K562 (cell line): ENCODE measurements around the gene FASTK. TPM values are rescaled to one million over a fixed set of nuclear protein-coding genes. Genes with fewer than 3 reads are reported as not detected.

ENCODE experiments used
- CREB5 ChIP-seq: fragments of 250-450 bp; sonication (Bioruptor Pico); IDR thresholded peaks from 2 replicates; pipeline ENCODE4 v1.5.0; 2020; ENCODE audit warnings: mild to moderate bottlenecking
- FOXK2 ChIP-seq, 2 experiments: fragments of 450-650 bp; IDR thresholded peaks in 1 of 2; conservative IDR thresholded peaks in 1 of 2; 2 replicates each; pipeline ENCODE4 v1.6.1; 2016; ENCODE audit warnings: low read depth in 2 of 2, mild to moderate bottlenecking in 1 of 2
- NFYB ChIP-seq: IDR thresholded peaks from 2 replicates; pipeline ENCODE4 v1.6.1; 2011; ENCODE audit warnings: mild to moderate bottlenecking, moderate library complexity; ENCODE audit not compliant: insufficient read length; ENCODE audit errors: extremely low read depth
- NONO ChIP-seq, 2 experiments: fragments of 200-400 bp in 1 of 2; fragments of 450-650 bp in 1 of 2; formaldehyde crosslinking in 1 of 2; IDR thresholded peaks; 2 replicates each; pipeline ENCODE4 v1.6.1; 2017; ENCODE audit warnings: low read depth in 2 of 2, mild to moderate bottlenecking in 2 of 2, moderate library complexity in 2 of 2, low read length in 1 of 2
- RCOR1 ChIP-seq, 2 experiments: IDR thresholded peaks; 2 replicates each; pipeline ENCODE4 v1.6.1; 2012; ENCODE audit warnings: low read depth in 2 of 2, low read length in 2 of 2, borderline replicate concordance in 1 of 2, improper control_type of control experiment in 1 of 2
- RNF2 ChIP-seq: sonication (generic); IDR thresholded peaks from 2 replicates; pipeline ENCODE4 v1.6.1; 2016
- SIN3A ChIP-seq, 2 experiments: fragments of 150-350 bp in 1 of 2; IDR thresholded peaks; 2 replicates each; pipeline ENCODE4 v1.6.1; 2011 to 2016; ENCODE audit warnings: borderline replicate concordance in 2 of 2, low read depth in 2 of 2, low read length in 2 of 2, mild to moderate bottlenecking in 2 of 2, moderate library complexity in 2 of 2; ENCODE audit not compliant: control insufficient read depth in 1 of 2
- TSHZ1 ChIP-seq: fragments of 250-450 bp; sonication (Bioruptor Pico); IDR thresholded peaks from 2 replicates; pipeline ENCODE4 v1.4.0; 2020; ENCODE audit warnings: mild to moderate bottlenecking, moderate library complexity
- ZBTB33 ChIP-seq: sonication (generic); formaldehyde crosslinking; IDR thresholded peaks from 2 replicates; pipeline ENCODE4 v1.8.1; 2023; ENCODE audit warnings: mild to moderate bottlenecking, missing genetic modification reagents
- ZKSCAN3 ChIP-seq: fragments of 250-450 bp; sonication (Bioruptor Pico); IDR thresholded peaks from 2 replicates; pipeline ENCODE4 v1.4.0; 2020
- ZNF134 ChIP-seq: fragments of 250-450 bp; sonication (Bioruptor Pico); conservative IDR thresholded peaks from 2 replicates; pipeline ENCODE4 v1.4.0; 2020
- ZNF217 ChIP-seq: sonication (generic); formaldehyde crosslinking; IDR thresholded peaks from 2 replicates; pipeline ENCODE4 v1.8.0; 2022; ENCODE audit warnings: mild to moderate bottlenecking, missing genetic modification reagents
- ZNF224 ChIP-seq: sonication (generic); formaldehyde crosslinking; IDR thresholded peaks from 2 replicates; pipeline ENCODE4 v1.8.0; 2022; ENCODE audit warnings: mild to moderate bottlenecking, missing genetic modification reagents
- ZNF23 ChIP-seq: fragments of 250-450 bp; sonication (Bioruptor Pico); IDR thresholded peaks from 2 replicates; pipeline ENCODE4 v1.4.0; 2020; ENCODE audit warnings: mild to moderate bottlenecking
- ZNF507 ChIP-seq: conservative IDR thresholded peaks from 2 replicates; pipeline ENCODE4 v1.6.1; 2017; ENCODE audit warnings: missing genetic modification characterization, missing compliant biosample characterization
- ZNF561 ChIP-seq: fragments of 450-650 bp; formaldehyde crosslinking; conservative IDR thresholded peaks from 2 replicates; pipeline ENCODE4 v1.4.0; 2020; ENCODE audit warnings: mild to moderate bottlenecking, moderate library complexity
- ZNF764 ChIP-seq: fragments of 250-450 bp; sonication (Bioruptor Pico); IDR thresholded peaks from 2 replicates; pipeline ENCODE4 v1.4.0; 2020; ENCODE audit warnings: low read depth, mild to moderate bottlenecking, moderate library complexity
- polyA plus RNA-seq, 8 experiments: library from polyadenylated mRNA; depleted of rRNA in 4 of 8; stranded (reverse) in 5 of 8; unstranded in 3 of 8; fragments of >200 nt; fragmentation: Nextera tagmentation in 2 of 8; fragmentation: Illumina TruSeq in 1 of 8; extraction: Ambion mirVana in 2 of 8; extraction: Trizol in 1 of 8; gene quantifications; 2 replicates each; pipeline versions ENCODE4 v1.2.1 to v1.2.3, GENCODE V29; 2011 to 2014; ENCODE audit warnings: inconsistent platforms in 1 of 8, missing spikeins in 1 of 8
- total RNA-seq, 7 experiments: library from RNA; depleted of rRNA in 6 of 7; stranded (reverse); fragments of >200 nt in 6 of 7; fragmentation: Illumina TruSeq in 2 of 7; extraction: Trizol in 2 of 7; gene quantifications; 2 replicates each; pipeline versions ENCODE4 v1.2.1 to v1.2.3, GENCODE V29; 2011 to 2021; ENCODE audit warnings: low replicate concordance in 1 of 7
- TF ChIP-seq, protein P1 (sequence below), 2 experiments: fragments of 450-650 bp; conservative IDR thresholded peaks; 2 replicates each; pipeline ENCODE4 v1.6.1; 2017; ENCODE audit warnings: mild to moderate bottlenecking in 2 of 2, moderate library complexity in 2 of 2

FASTK gene
- total and polyA plus RNA-seq, 9 of the 15 experiments (the other 6 are each of a cell fraction or from before 2014, with no cell fraction given), result 0.51 to 150 (median 48.2) TPM

DNA sequence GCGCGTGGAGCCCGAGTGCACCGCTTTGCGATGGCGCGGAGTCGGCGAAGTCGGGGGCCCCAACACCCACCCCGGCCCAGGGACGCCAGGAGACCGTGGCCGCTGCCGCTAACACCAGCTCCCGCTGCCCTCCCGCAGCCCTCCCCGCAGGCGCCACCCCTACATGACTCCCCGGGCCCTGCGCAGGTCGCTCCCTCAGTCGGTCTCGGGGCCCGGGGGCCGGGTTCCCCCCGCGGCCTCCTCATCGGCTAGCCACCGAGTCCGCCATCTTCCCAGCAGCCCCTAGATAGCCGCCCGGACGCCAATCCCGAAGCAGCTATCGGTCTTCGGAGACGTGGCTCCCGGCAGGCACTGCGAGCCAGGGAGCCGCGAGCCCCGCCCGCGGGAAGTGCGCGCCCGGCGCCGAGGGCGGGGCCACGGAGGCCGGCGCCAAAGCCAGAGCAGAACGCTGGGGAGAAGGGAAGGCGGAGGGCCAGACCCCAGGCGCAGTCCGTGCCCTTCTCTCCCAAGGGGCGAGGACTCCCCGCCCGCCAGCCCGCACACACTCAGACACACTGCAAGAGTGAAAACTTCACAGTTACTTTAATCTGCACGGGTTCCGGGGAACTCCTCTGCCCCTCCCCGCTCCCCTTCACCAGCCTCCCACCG is at the start of gene FASTK (continued):
- no peak; a peak in 1 of 4 replicates for TF ChIP-seq FOXK2 (conservative IDR thresholded peaks at IDR 0.05 in 1 of 2, IDR thresholded peaks at IDR 0.05 in 1 of 2; ENCODE audit: low read depth in 2 of 2)
- TF ChIP-seq ZNF764 (CRISPR knock-in tag), result 0 out of 2 replicates have a peak, but pooled peaks have one; percentile 17
- no peak for TF ChIP-seq ZBTB33
- 0 out of 4 replicates have a peak, but pooled peaks have one; percentile 59 to 91 for TF ChIP-seq SIN3A (IDR thresholded peaks at IDR 0.05; ENCODE audit: borderline replicate concordance in 2 of 2, control insufficient read depth in 1 of 2, low read depth in 2 of 2, low read length in 2 of 2)
- no peak for TF ChIP-seq TSHZ1 (CRISPR knock-in tag)
- no peak for TF ChIP-seq ZNF217 (CRISPR knock-in tag)
- TF ChIP-seq ZKSCAN3 (CRISPR knock-in tag), result no peak
- TF ChIP-seq RCOR1 (IDR thresholded peaks at IDR 0.05; ENCODE audit: borderline replicate concordance in 1 of 2, low read depth in 2 of 2, low read length in 2 of 2), result peak in 1 of 2 experiments; percentile 25; a peak in 1 of 4 replicates
- no peak for TF ChIP-seq CREB5 (CRISPR knock-in tag)
- TF ChIP-seq ZNF507 (tag), result no peak
- no peak for TF ChIP-seq ZNF23 (CRISPR knock-in tag)
- TF ChIP-seq ZNF224 (CRISPR knock-in tag), result no peak
- 0 out of 2 replicates have a peak, but pooled peaks have one; percentile 23 for TF ChIP-seq RNF2
- peak in 1 of 2 experiments; percentile 92; a peak in 1 of 4 replicates for TF ChIP-seq NONO (IDR thresholded peaks at IDR 0.05; ENCODE audit: low read depth in 2 of 2, low read length in 1 of 2)
- TF ChIP-seq, protein P1, sequence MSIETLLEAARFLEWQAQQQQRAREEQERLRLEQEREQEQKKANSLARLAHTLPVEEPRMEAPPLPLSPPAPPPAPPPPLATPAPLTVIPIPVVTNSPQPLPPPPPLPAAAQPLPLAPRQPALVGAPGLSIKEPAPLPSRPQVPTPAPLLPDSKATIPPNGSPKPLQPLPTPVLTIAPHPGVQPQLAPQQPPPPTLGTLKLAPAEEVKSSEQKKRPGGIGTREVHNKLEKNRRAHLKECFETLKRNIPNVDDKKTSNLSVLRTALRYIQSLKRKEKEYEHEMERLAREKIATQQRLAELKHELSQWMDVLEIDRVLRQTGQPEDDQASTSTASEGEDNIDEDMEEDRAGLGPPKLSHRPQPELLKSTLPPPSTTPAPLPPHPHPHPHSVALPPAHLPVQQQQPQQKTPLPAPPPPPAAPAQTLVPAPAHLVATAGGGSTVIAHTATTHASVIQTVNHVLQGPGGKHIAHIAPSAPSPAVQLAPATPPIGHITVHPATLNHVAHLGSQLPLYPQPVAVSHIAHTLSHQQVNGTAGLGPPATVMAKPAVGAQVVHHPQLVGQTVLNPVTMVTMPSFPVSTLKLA (conservative IDR thresholded peaks at IDR 0.05), result no peak
- no peak for TF ChIP-seq NFYB
- no peak for TF ChIP-seq ZNF561 (CRISPR knock-in tag)
- no peak for TF ChIP-seq ZNF134 (CRISPR knock-in tag)
